HCT116 (cell line): ENCODE data around the gene RIT2. TPM values are rescaled to one million over a fixed set of nuclear protein-coding genes. Genes with fewer than 3 reads are reported as not detected.

Experiments used
- ATAC-seq: fragments of 200-7000 bp; cut with Tn5 transposase; 2 replicates; pipeline ENCODE4 v1.9.1; 2020; ENCODE audit warnings: mild to moderate bottlenecking, moderate library complexity
- BruUV-seq: library from RNA; stranded (reverse); fragments of 400-500 nt; replicated peaks from 2 replicates; lab custom pipeline; 2021; lab: Mats Ljungman, UMichigan
- CTCF ChIA-PET: fragments of 300-600 bp; sonication (Branson Sonifier 250); formaldehyde crosslinking; loops from one replicate; lab custom pipeline; 2021; ENCODE audit warnings: antibody characterized with exemption; lab: Charles Lee
- POLR2A ChIA-PET: fragments of 300-600, 350-600 bp; sonication (Branson Sonifier 250); formaldehyde crosslinking; loops from one replicate; lab custom pipeline; 2021; ENCODE audit warnings: antibody characterized with exemption; lab: Charles Lee
- RAD21 ChIA-PET, 2 experiments: fragments of 300-600 bp; sonication (Branson Sonifier 250); formaldehyde crosslinking; loops; one replicate each; lab custom pipeline; 2023; ENCODE audit warnings: low total read pairs in 2 of 2; ENCODE audit not compliant: uncharacterized antibody in 2 of 2, unreplicated experiment in 2 of 2, low non-redundant PET in 1 of 2; lab: Charles Lee
- DNase-seq: peaks from one replicate; pipeline ENCODE4 v3.0.0-alpha.2; 2010; ENCODE audit warnings: low read depth, low spot score
- H2AFZ ChIP-seq: fragments of 200-600 bp; shearing (Covaris generic), sonication (generic); 2 replicates; pipeline ENCODE4 v1.6.1; 2017; ENCODE audit warnings: low read depth, mixed run types, mixed read lengths, antibody characterized with exemption, low read length; ENCODE audit not compliant: poor library complexity, severe bottlenecking
- H3K27ac ChIP-seq: 2 replicates; pipeline ENCODE4 v1.5.1; 2012; ENCODE audit warnings: low read depth, low read length
- H3K27me3 ChIP-seq: fragments of 200-600 bp; sonication (generic); 2 replicates; pipeline ENCODE4 v1.6.1; 2016; ENCODE audit warnings: mixed run types, low read length, mixed read lengths; ENCODE audit not compliant: insufficient read depth
- H3K36me3 ChIP-seq, 2 experiments: fragments of 200-500 bp in 1 of 2; fragments of 200-600 bp in 1 of 2; sonication (Bioruptor generic) in 1 of 2; sonication (generic) in 1 of 2; 2 replicates each; pipeline versions ENCODE4 v1.5.1 to v1.6.1; 2014 to 2016; ENCODE audit warnings: low read length in 2 of 2, inconsistent platforms in 1 of 2, mixed read lengths in 1 of 2, mixed run types in 1 of 2; ENCODE audit not compliant: insufficient read depth in 2 of 2, control insufficient read depth in 1 of 2
- H3K4me1 ChIP-seq, 2 experiments: fragments of 200-600 bp in 1 of 2; sonication (generic) in 1 of 2; 2 replicates each; pipeline versions ENCODE4 v1.5.1 to v1.6.1; 2012 to 2017; ENCODE audit warnings: low read length in 2 of 2, inconsistent platforms in 1 of 2, mild to moderate bottlenecking in 1 of 2, mixed read lengths in 1 of 2, mixed run types in 1 of 2, moderate library complexity in 1 of 2; ENCODE audit not compliant: insufficient read depth in 2 of 2, control insufficient read depth in 1 of 2
- H3K4me2 ChIP-seq: fragments of 200-600 bp; sonication (generic); 2 replicates; pipeline ENCODE4 v1.6.1; 2017; ENCODE audit warnings: mixed run types, low read length, mixed read lengths
- H3K4me3 ChIP-seq, 2 experiments: fragments of 200-600 bp in 1 of 2; sonication (generic) in 1 of 2; replicated peaks in 1 of 2; 2 replicates each; pipeline ENCODE4 v1.5.1; 2011 to 2016; ENCODE audit warnings: low read length in 2 of 2, control low read depth in 1 of 2, low read depth in 1 of 2, mild to moderate bottlenecking in 1 of 2, mixed read lengths in 1 of 2, mixed run types in 1 of 2
- H3K79me2 ChIP-seq: fragments of 200-600 bp; sonication (generic); 2 replicates; pipeline ENCODE4 v1.6.1; 2017; ENCODE audit warnings: mild to moderate bottlenecking, mixed run types, low read length, moderate library complexity, mixed read lengths; ENCODE audit not compliant: insufficient read depth
- H3K9ac ChIP-seq: fragments of 200-600 bp; sonication (generic); 2 replicates; pipeline ENCODE4 v1.6.1; 2016; ENCODE audit warnings: low read length, mixed read lengths
- H3K9me2 ChIP-seq: fragments of 200-600 bp; sonication (generic), shearing (Covaris generic); 2 replicates; pipeline ENCODE4 v1.6.1; 2017; ENCODE audit warnings: mixed run types, mild to moderate bottlenecking, moderate library complexity; ENCODE audit not compliant: insufficient read depth
- H3K9me3 ChIP-seq, 2 experiments: fragments of 200-500 bp in 1 of 2; fragments of 200-600 bp in 1 of 2; sonication (Bioruptor generic) in 1 of 2; sonication (generic) in 1 of 2; 2 replicates each; pipeline ENCODE4 v1.6.1; 2014 to 2017; ENCODE audit warnings: low read length in 2 of 2, mixed read lengths in 2 of 2, inconsistent platforms in 1 of 2, low read depth in 1 of 2, mild to moderate bottlenecking in 1 of 2, mixed run types in 1 of 2, moderate library complexity in 1 of 2; ENCODE audit not compliant: control insufficient read depth in 1 of 2, insufficient read depth in 1 of 2
- H4K20me1 ChIP-seq: fragments of 200-600 bp; sonication (generic), shearing (Covaris generic); 2 replicates; pipeline ENCODE4 v1.6.1; 2017; ENCODE audit warnings: mixed run types, mild to moderate bottlenecking, moderate library complexity; ENCODE audit not compliant: insufficient read depth
- CBX3 ChIP-seq: IDR thresholded peaks from 2 replicates; pipeline ENCODE4 v1.6.1; 2012; ENCODE audit warnings: low read depth
- EGR1 ChIP-seq: IDR thresholded peaks from 2 replicates; pipeline ENCODE4 v1.6.1; 2012; ENCODE audit warnings: low read depth
- ELF1 ChIP-seq: IDR thresholded peaks from 2 replicates; pipeline ENCODE4 v1.6.1; 2012; ENCODE audit warnings: low read depth, borderline replicate concordance
- EZH2phosphoT487 ChIP-seq: fragments of 200-600 bp; IDR thresholded peaks from 2 replicates; pipeline ENCODE4 v1.6.1; 2018; ENCODE audit warnings: antibody characterized with exemption, borderline replicate concordance
- JUND ChIP-seq: IDR thresholded peaks from 2 replicates; pipeline ENCODE4 v1.6.1; 2012
- POLR2AphosphoS5 ChIP-seq: IDR thresholded peaks from 2 replicates; pipeline ENCODE4 v1.6.1; 2011; ENCODE audit warnings: mild to moderate bottlenecking, low read depth, low read length, moderate library complexity
- RAD21 ChIP-seq: IDR thresholded peaks from 2 replicates; pipeline ENCODE4 v1.6.1; 2012; ENCODE audit warnings: low read depth, mild to moderate bottlenecking
- SIN3A ChIP-seq: IDR thresholded peaks from 2 replicates; pipeline ENCODE4 v1.6.1; 2012; ENCODE audit warnings: low read depth
- SP1 ChIP-seq: IDR thresholded peaks from 2 replicates; pipeline ENCODE4 v1.6.1; 2012; ENCODE audit warnings: low read depth
- intact Hi-C: fragments of 100-400 bp; cut with micrococcal nuclease; formaldehyde crosslinking; loops from 2 replicates; pipeline ENCODE4 v1.10.0; 2022
- total RNA-seq: library from RNA; stranded (reverse); gene quantifications from one replicate; pipeline ENCODE4 v1.2.1, GENCODE V29; 2021; ENCODE audit not compliant: unreplicated experiment
- TF ChIP-seq, protein P1 (sequence below): IDR thresholded peaks from 2 replicates; pipeline ENCODE4 v1.6.1; 2012
- TF ChIP-seq, protein P2 (sequence below): IDR thresholded peaks from 2 replicates; pipeline ENCODE4 v1.6.1; 2012
- TF ChIP-seq, protein P3 (sequence below): IDR thresholded peaks from 2 replicates; pipeline ENCODE4 v1.6.1; 2012; ENCODE audit warnings: low read depth
- TF ChIP-seq, protein P4 (sequence below), 3 experiments: fragments of 200-600 bp in 1 of 3; sonication (generic) in 1 of 3; IDR thresholded peaks in 2 of 3; conservative IDR thresholded peaks in 1 of 3; 2 replicates each; pipeline ENCODE4 v1.5.1; 2012 to 2017; ENCODE audit warnings: low read depth in 2 of 3, low read length in 2 of 3, antibody characterized with exemption in 1 of 3, borderline replicate concordance in 1 of 3, control low read depth in 1 of 3, mild to moderate bottlenecking in 1 of 3, mixed read lengths in 1 of 3, mixed run types in 1 of 3, moderate library complexity in 1 of 3; ENCODE audit not compliant: insufficient read depth in 1 of 3

The RIT2 gene
- total RNA-seq, 1 experiment from 2014 or later, result not detected

DNA sequence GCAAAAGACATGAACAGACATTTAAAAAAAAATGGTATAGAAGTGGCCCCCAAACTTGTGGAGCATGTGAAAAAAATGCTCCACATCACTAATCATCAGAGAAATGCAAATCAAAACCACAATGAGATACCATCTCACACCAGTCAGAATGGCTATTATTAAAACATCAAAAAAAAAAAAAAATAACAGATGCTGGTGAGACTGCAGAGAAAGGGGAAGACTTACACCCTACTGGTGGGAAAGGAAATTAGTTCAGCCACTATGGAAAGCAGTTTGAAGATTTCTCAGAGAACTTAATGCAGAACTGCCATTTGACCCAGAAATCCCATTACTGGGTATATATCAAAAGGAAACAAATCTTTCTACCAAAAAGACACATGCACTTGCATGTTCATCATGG, 164.8 kb downstream of the RIT2 start:
- TF ChIP-seq EGR1, result no peak
- TF ChIP-seq, protein P1, sequence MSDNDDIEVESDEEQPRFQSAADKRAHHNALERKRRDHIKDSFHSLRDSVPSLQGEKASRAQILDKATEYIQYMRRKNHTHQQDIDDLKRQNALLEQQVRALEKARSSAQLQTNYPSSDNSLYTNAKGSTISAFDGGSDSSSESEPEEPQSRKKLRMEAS, result no peak
- no peak for TF ChIP-seq JUND
- TF ChIP-seq, protein P2, sequence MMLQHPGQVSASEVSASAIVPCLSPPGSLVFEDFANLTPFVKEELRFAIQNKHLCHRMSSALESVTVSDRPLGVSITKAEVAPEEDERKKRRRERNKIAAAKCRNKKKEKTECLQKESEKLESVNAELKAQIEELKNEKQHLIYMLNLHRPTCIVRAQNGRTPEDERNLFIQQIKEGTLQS, result no peak
- no peak for TF ChIP-seq EZH2phosphoT487
- no peak for TF ChIP-seq POLR2AphosphoS5
- Histone ChIP-seq H3K79me2 (no peaks in the 10 kb centered on the region), H3K4me3 (no peak overlapping the region), H3K9me3 (peaks cover 23 to 24% of the 10 kb centered on the region in 2 experiments; a peak in 2 of 4 replicates), H4K20me1 (no peaks in the 10 kb centered on the region), H3K4me2 (no peak overlapping the region), H2AFZ (no peak overlapping the region), H3K9ac (no peak overlapping the region), H3K27ac (no peak overlapping the region), H3K9me2 (no peaks in the 10 kb centered on the region), H3K27me3 (no peaks in the 10 kb centered on the region), H3K4me1 (no peaks in the 10 kb centered on the region), H3K36me3 (no peaks in the 10 kb centered on the region)
- ATAC-seq (no peak), DNase-seq (no peak)
- intact Hi-C loops, result no loop called here
- POLR2A ChIA-PET, result no interaction called here
- RAD21 ChIA-PET, result no interaction called here
- CTCF ChIA-PET, result no interaction called here
- no TSS peak for BruUV-seq

DNA sequence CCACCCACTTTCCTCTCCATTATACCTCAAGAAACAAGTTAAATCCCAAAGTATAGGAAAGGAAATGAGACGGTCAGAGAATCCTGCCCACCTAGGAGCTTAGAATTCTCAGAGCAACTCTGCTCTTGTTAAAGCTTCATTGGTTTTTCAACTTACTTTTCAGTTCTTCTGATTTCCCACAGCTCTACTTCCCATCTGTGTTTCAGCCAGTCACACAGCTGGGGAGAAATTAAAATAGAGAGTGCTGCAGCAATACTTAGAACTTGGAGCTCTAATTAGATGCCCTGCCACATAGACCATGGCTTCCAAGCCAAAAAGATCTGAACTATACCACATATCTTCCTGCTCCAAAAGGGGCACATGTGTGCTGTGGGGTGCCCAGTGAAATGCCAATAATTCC, 166.7 kb downstream of the RIT2 start:
- BruUV-seq, result no TSS peak
- H3K9ac ChIP-seq, result no peak overlapping the region
- H3K4me3 ChIP-seq, result no peak overlapping the region
- H2AFZ ChIP-seq, result no peak overlapping the region
- H3K27ac ChIP-seq, result no peak overlapping the region
- no peak for ATAC-seq
- H3K27me3 ChIP-seq, result no peaks in the 10 kb centered on the region
- H3K36me3 ChIP-seq, result no peaks in the 10 kb centered on the region
- H3K4me1 ChIP-seq, result no peaks in the 10 kb centered on the region
- H4K20me1 ChIP-seq, result no peaks in the 10 kb centered on the region
- H3K9me3 ChIP-seq, result peaks cover 19 to 29% of the 10 kb centered on the region in 2 experiments; a peak in 2 of 4 replicates
- no peak for DNase-seq
- CTCF ChIA-PET, result no interaction called here
- RAD21 ChIA-PET, result no interaction called here
- no peaks in the 10 kb centered on the region for H3K9me2 ChIP-seq
- POLR2A ChIA-PET, result no interaction called here
- intact Hi-C loops, result no loop called here
- H3K4me2 ChIP-seq, result no peak overlapping the region
- H3K79me2 ChIP-seq, result no peaks in the 10 kb centered on the region
- TF ChIP-seq SIN3A, result no peak
- TF ChIP-seq, protein P3, sequence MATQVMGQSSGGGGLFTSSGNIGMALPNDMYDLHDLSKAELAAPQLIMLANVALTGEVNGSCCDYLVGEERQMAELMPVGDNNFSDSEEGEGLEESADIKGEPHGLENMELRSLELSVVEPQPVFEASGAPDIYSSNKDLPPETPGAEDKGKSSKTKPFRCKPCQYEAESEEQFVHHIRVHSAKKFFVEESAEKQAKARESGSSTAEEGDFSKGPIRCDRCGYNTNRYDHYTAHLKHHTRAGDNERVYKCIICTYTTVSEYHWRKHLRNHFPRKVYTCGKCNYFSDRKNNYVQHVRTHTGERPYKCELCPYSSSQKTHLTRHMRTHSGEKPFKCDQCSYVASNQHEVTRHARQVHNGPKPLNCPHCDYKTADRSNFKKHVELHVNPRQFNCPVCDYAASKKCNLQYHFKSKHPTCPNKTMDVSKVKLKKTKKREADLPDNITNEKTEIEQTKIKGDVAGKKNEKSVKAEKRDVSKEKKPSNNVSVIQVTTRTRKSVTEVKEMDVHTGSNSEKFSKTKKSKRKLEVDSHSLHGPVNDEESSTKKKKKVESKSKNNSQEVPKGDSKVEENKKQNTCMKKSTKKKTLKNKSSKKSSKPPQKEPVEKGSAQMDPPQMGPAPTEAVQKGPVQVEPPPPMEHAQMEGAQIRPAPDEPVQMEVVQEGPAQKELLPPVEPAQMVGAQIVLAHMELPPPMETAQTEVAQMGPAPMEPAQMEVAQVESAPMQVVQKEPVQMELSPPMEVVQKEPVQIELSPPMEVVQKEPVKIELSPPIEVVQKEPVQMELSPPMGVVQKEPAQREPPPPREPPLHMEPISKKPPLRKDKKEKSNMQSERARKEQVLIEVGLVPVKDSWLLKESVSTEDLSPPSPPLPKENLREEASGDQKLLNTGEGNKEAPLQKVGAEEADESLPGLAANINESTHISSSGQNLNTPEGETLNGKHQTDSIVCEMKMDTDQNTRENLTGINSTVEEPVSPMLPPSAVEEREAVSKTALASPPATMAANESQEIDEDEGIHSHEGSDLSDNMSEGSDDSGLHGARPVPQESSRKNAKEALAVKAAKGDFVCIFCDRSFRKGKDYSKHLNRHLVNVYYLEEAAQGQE, result no peak
- no peak for TF ChIP-seq ELF1
- TF ChIP-seq, protein P4, sequence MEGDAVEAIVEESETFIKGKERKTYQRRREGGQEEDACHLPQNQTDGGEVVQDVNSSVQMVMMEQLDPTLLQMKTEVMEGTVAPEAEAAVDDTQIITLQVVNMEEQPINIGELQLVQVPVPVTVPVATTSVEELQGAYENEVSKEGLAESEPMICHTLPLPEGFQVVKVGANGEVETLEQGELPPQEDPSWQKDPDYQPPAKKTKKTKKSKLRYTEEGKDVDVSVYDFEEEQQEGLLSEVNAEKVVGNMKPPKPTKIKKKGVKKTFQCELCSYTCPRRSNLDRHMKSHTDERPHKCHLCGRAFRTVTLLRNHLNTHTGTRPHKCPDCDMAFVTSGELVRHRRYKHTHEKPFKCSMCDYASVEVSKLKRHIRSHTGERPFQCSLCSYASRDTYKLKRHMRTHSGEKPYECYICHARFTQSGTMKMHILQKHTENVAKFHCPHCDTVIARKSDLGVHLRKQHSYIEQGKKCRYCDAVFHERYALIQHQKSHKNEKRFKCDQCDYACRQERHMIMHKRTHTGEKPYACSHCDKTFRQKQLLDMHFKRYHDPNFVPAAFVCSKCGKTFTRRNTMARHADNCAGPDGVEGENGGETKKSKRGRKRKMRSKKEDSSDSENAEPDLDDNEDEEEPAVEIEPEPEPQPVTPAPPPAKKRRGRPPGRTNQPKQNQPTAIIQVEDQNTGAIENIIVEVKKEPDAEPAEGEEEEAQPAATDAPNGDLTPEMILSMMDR (IDR thresholded peaks at IDR 0.05 in 2 of 3, conservative IDR thresholded peaks at IDR 0.05 in 1 of 3; ENCODE audit: borderline replicate concordance in 1 of 3, insufficient read depth in 1 of 3, low read depth in 2 of 3, low read length in 2 of 3), result no peak
- no peak for TF ChIP-seq CBX3
- TF ChIP-seq RAD21, result no peak
- TF ChIP-seq SP1, result no peak
- no peak for TF ChIP-seq EZH2phosphoT487
